Ammon's horn (tissue), 1 donor: ENCODE results near the gene PERM1.
"Not testable (repeated sequence)": the region's sequence is repeated elsewhere in the genome, so short reads cannot be mapped to it uniquely, and the experiment has no call there.

ENCODE experiments used
- DNase-seq: peaks from one replicate; pipeline ENCODE4 v3.0.0-alpha.2; 2016; ENCODE audit warnings: low spot score

PERM1 gene

GRCh38 chr1:981955-982558 lies at the start of gene PERM1:
Gene PERM1, minus strand, starts transcription at chr1:982093. Its CDS starts 1,064 bp downstream, at chr1:981029.
- no peak for DNase-seq

DNA sequence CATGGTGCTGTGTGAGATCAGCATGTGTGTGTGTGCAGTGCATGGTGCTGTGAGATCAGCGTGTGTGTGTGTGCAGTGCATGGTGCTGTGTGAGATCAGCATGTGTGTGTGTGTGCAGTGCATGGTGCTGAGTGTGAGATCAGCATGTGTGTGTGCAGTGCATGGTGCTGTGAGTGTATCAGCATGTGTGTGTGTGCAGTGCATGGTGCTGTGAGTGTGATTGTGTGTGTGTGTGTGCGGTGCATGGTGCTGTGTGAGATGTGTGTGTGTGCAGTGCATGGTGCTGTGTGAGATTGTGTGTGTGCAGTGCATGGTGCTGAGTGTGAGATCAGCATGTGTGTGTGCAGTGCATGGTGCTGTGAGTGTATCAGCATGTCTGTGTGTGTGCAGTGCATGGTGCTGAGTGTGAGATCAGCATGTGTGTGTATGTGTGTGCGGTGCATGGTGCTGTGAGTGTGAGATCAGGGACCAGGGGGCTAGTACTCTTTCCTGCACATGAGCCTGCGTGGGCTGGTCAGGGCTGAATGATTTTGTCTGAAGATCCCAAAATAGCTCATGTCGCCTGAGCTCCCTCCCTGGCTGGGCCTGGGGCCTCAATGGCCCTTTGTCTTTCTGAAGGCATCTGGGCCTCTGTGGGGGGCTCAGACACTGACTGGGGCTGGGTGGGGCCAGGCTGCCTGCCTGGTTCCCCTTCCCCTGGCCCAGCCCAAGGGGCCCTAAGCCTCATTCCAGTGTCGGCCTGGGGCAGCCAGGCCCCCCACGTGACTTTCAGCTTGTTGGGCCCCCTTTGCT lies 49.2 kb upstream of the PERM1 start:
- peak; percentile 44 for DNase-seq

GRCh38 chr1:1027791-1028190 lies 45.9 kb upstream of the PERM1 start:
- no peak for DNase-seq

DNA sequence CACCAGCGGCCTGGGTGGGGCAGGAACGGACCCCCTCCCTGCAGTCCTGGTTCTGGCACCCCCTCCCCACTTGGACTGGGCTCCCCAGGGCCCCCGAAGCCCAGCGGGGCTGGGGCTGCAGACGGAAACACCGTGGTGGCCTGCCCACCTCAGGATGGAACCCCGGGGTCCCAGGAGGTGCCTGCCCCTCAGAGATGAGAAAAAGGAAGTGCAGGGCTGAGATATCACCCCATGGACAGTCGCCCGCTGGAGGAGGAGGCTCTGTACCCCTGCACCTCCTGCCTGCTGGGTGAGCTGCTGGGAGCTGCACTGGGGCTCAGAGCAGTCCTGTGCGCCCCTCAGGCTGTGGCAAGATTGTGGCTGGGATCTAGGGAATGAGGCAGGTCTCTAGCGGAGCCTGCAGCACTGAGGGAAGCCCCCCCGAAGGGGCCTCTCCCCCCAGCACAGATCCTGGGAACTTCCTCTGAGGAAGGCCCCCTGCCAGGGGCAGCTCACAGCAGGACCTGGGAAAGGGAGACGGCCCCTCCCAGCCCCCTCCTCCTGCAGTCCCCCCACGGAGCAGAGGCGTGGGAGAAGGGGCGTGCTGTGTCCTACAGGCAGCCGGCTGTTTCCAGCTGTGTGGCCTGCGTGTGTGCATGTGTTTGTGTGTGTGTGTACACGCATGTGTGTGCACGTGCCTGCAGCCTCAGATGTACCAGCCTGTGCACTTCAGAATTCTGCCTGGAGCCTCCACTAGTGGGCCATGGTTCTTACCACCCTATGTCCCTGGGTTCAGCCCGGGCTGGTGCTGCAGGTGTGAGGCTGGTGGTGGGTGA lies 44.9 kb upstream of the PERM1 start:
- no peak for DNase-seq

- DNase-seq, result no peak
These were observed 43.8 kb upstream of the PERM1 start for GRCh38 chr1:1025730-1026129.

GRCh38 chr1:1024771-1025699 lies 43.1 kb upstream of the PERM1 start:
- DNase-seq, result no peak

- no peak for DNase-seq
These were observed 42.4 kb upstream of the PERM1 start for GRCh38 chr1:1024149-1024770.

DNA sequence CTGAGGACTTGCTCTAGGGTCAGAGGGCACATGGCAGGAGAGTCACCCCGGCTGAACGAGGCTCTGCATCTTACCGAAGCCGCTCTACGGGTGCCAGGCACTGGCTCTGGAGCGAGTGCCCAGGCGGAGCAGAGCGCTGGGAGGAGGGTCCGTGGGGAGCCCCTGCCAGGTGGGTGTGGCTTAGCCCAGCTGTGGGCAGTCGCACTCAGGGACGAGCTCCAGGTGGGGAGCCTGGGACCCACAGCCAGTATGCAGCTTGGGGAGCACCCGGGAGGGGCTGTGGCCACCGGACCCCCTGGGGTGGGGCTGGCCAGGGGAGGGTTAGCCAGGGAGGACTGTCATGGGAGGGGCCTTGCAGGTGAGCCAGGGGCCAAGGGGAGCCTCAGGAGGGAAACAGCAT lies 41.8 kb upstream of the PERM1 start:
- DNase-seq, result no peak

DNA sequence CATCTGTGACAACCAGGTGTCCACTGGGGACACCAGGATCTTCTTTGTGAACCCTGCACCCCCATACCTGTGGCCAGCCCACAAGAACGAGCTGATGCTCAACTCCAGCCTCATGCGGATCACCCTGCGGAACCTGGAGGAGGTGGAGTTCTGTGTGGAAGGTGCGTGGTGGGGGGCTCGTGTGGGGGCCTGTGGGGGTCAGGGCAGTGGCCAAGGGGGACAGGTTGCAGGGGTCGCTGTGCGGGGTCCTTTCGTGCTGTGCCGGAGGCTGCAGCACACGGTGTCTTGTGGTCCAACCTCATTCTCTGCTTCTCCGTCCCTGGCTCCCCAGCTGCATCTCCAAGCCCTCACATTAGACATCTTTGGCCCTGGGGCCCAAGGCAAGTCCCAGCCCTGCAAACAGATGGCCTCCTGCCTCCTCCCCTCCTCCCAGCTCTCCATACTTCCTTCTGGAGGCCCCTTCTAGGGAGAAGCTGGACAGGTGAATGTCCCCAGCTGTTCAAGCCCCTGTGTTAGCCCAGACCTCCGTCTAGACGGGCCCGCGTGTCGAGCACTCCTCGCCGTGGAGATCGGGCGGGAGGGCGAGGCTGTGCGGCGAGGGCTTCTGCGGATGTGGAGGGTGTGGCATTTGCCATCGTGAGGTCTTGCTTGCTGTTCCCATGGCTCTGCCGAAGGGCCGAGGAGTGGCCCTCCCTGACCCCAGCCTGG lies 40.6 kb upstream of the PERM1 start:
- no peak for DNase-seq

DNA sequence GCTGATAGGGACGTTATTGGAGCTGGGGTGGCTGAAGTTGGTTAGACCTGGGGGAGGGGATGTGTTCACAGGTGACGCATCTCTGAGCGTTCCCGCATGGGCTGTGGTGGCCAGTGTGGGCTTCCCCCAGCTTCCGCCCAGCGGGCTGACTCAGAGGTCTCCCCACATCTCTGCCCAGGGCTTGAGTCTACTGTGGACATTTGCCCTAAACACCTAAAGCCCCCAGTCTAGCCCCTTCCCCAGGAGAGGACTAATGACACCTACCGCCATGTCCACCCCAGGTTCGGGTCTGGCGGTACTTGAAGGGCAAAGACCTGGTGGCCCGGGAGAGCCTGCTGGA lies 40.0 kb upstream of the PERM1 start:
- no peak for DNase-seq

GRCh38 chr1:1021010-1021919 lies 39.4 kb upstream of the PERM1 start:
- DNase-seq, result no peak

GRCh38 chr1:1020415-1021009 lies 38.6 kb upstream of the PERM1 start:
- no peak for DNase-seq

DNA sequence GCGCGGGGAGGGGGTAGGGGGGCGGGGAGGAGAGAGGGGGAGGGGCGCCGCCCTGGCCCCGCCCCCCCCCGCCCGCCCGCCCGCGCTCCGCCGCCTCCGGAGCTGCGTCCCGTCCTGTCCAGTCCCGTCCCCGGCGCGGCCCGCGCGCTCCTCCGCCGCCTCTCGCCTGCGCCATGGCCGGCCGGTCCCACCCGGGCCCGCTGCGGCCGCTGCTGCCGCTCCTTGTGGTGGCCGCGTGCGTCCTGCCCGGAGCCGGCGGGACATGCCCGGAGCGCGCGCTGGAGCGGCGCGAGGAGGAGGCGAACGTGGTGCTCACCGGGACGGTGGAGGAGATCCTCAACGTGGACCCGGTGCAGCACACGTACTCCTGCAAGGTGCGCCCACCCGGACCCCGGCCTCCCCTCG lies 38.1 kb upstream of the PERM1 start, which contains the start of gene AGRN:
Gene AGRN (plus strand): TSS at position 121 of the 405 bp plus-strand sequence. CDS start 53 bp downstream, at position 174.
- DNase-seq, result peak; percentile 61

DNA sequence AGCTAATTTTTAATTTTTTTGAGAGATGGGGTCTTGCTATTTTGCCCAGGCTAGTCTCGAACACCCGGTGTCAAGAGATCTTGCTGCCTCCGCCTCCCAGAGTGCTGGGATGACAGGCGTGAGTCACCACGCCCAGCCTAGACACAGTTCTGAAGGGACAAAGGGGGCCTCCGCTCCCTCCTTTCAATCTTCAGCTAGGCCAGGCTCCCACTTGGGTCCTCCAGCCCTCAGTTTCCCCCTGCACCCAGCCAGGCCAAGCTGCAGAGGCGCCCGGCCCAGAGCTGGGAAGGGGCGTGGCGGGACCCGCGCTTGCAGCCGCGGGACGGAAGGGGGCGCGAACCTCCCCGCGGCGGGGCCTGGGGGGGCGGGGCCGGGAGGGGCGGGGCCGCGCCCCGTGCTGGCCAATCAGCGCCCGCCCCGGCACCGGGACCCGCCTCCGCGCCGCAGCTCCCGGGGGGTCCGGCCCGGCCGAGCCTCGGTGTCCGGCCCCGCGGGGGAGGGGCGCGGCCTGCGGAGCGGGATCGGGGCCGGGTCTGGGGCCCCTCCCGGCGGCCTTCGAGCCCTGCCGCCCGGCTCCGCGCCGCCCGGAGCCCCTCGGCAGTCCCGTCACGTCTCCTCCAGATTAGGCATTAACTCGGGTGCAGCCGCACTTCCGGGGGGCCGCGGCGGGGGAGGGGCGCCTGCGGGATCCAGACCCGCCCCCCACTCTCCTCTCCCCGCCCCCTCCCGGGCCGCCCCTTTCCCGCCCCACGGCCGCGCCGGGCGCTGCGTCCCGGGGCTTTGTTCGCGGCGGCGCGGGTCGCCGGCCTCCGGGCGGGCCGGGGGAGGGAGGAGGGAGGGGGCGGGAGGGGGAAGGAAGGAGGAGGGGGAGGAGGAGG lies 37.5 kb upstream of the PERM1 start:
- DNase-seq, result peak; percentile 80

- not testable (repeated sequence) for DNase-seq
These were observed 36.4 kb upstream of the PERM1 start for GRCh38 chr1:1018321-1018685.

GRCh38 chr1:1017397-1018320 lies 35.8 kb upstream of the PERM1 start:
- DNase-seq, result not testable (repeated sequence)
